K562 (cell line): Measurements from ENCODE around the gene TNFRSF13B. TPM values are rescaled to one million over a fixed set of nuclear protein-coding genes. Genes with fewer than 3 reads are reported as not detected.

Source experiments
- ATAC-seq: fragments of 200-7000 bp; cut with Tn5 transposase; 3 replicates; pipeline ENCODE4 v1.9.1; 2020; ENCODE audit warnings: moderate library complexity
- BruUV-seq: library from RNA; stranded (reverse); fragments of 400-500 nt; replicated peaks from 2 replicates; lab custom pipeline; 2021; lab: Mats Ljungman, UMichigan
- CTCF ChIA-PET: fragments of 300-600 bp; formaldehyde crosslinking; extraction: SDS; loops from one replicate; lab custom pipeline; 2021; ENCODE audit warnings: low intra/inter-chr PET ratio; lab: Yijun Ruan, JAX
- POLR2A ChIA-PET: fragments of 300-600, 350-650 bp; sonication (Branson Sonifier 250); formaldehyde crosslinking; extraction: SDS; loops from one replicate; lab custom pipeline; 2021; ENCODE audit warnings: antibody characterized with exemption, inconsistent platforms; lab: Yijun Ruan, JAX
- DNase-seq, 4 experiments: peaks; one replicate each; pipeline versions ENCODE4 v3.0.0 to v3.0.0-alpha.2; 2011 to 2018; ENCODE audit warnings: low spot score in 3 of 4, mixed read lengths in 3 of 4; ENCODE audit errors: extremely low read depth in 1 of 4
- FAIRE-seq: peaks from 2 replicates; lab custom pipeline; 2011; peaks lifted over from hg19 to GRCh38; lab: Jason Lieb, UNC
- H2AFZ ChIP-seq: 2 replicates; pipeline ENCODE4 v1.6.0; 2011; ENCODE audit warnings: low read depth, low read length, control low read depth, inconsistent platforms
- H3K27ac ChIP-seq: fragments of 200-600 bp; 3 replicates; pipeline ENCODE4 v1.8.0; 2011; ENCODE audit warnings: low read depth, mild to moderate bottlenecking, control low read depth, inconsistent platforms, low read length, moderate library complexity, mixed read lengths; ENCODE audit errors: extremely low read depth
- H3K27me3 ChIP-seq, 2 experiments: fragments of 300-600 bp in 1 of 2; 2 replicates in 1 of 2; 3 replicates in 1 of 2; pipeline versions ENCODE4 v1.6.0 to v1.8.0; 2011; ENCODE audit warnings: inconsistent platforms in 2 of 2, low read length in 2 of 2, mild to moderate bottlenecking in 1 of 2, mixed read lengths in 1 of 2, moderate library complexity in 1 of 2; ENCODE audit not compliant: control insufficient read depth in 2 of 2, insufficient read depth in 2 of 2
- H3K36me3 ChIP-seq: fragments of 300-600 bp; 3 replicates; pipeline ENCODE4 v1.8.0; 2011; ENCODE audit warnings: mild to moderate bottlenecking, low read length, inconsistent platforms; ENCODE audit not compliant: control insufficient read depth, insufficient read depth
- H3K4me1 ChIP-seq, 2 experiments: fragments of 200-600 bp in 1 of 2; replicated peaks in 1 of 2; 2 replicates in 1 of 2; 3 replicates in 1 of 2; pipeline versions ENCODE4 v1.5.1 to v1.8.0; 2011; ENCODE audit warnings: inconsistent platforms in 2 of 2, low read length in 2 of 2, mild to moderate bottlenecking in 1 of 2, mixed read lengths in 1 of 2, moderate library complexity in 1 of 2; ENCODE audit not compliant: control insufficient read depth in 2 of 2, insufficient read depth in 2 of 2
- H3K4me2 ChIP-seq: 2 replicates; pipeline ENCODE4 v1.6.1; 2011; ENCODE audit warnings: low read length, control low read depth, inconsistent platforms, mixed read lengths; ENCODE audit not compliant: insufficient read depth
- H3K4me3 ChIP-seq: fragments of 200-600 bp; sonication (generic), shearing (Covaris generic); 2 replicates; pipeline ENCODE4 v1.5.1; 2016; ENCODE audit warnings: control low read depth, inconsistent platforms
- H3K79me2 ChIP-seq: fragments of 200-600 bp; 3 replicates; pipeline ENCODE4 v1.8.0; 2011; ENCODE audit warnings: low read length, inconsistent platforms; ENCODE audit not compliant: control insufficient read depth, insufficient read depth
- H3K9ac ChIP-seq, 2 experiments: 2 replicates each; pipeline versions ENCODE4 v1.6.0 to v1.6.1; 2011; ENCODE audit warnings: low read depth in 2 of 2, low read length in 2 of 2, control low read depth in 1 of 2, inconsistent platforms in 1 of 2, mild to moderate bottlenecking in 1 of 2, mixed read lengths in 1 of 2; ENCODE audit not compliant: insufficient read depth in 1 of 2
- H3K9me1 ChIP-seq: one replicate; pipeline ENCODE4 v1.6.0; 2011; ENCODE audit warnings: inconsistent platforms, mild to moderate bottlenecking, low read length, moderate library complexity; ENCODE audit not compliant: control insufficient read depth, insufficient read depth
- H3K9me3 ChIP-seq: replicated peaks from 2 replicates; pipeline ENCODE4 v1.5.1; 2011; ENCODE audit warnings: low read depth, low read length, inconsistent platforms; ENCODE audit not compliant: control insufficient read depth, insufficient read depth
- H4K20me1 ChIP-seq: replicated peaks from 2 replicates; pipeline ENCODE4 v1.6.1; 2011; ENCODE audit warnings: low read length, inconsistent platforms, mixed read lengths; ENCODE audit not compliant: control insufficient read depth, insufficient read depth
- KAT2B ChIP-seq: IDR thresholded peaks from one replicate; pipeline ENCODE4 v1.6.1; 2012; ENCODE audit warnings: low read depth, mild to moderate bottlenecking, control low read depth, inconsistent platforms, low read length, moderate library complexity
- KLF13 ChIP-seq: fragments of 450-650 bp; IDR thresholded peaks from 2 replicates; pipeline ENCODE4 v1.6.1; 2016; ENCODE audit warnings: missing genetic modification characterization, low read depth, mild to moderate bottlenecking, missing compliant biosample characterization, moderate library complexity, borderline replicate concordance
- PHB ChIP-seq: fragments of 250-450 bp; sonication (Bioruptor Pico); IDR thresholded peaks from 2 replicates; pipeline ENCODE4 v1.5.0; 2021
- SMARCE1 ChIP-seq: fragments of 450-650 bp; IDR thresholded peaks from 2 replicates; pipeline ENCODE4 v1.7.1; 2016; ENCODE audit warnings: mild to moderate bottlenecking
- ZNF232 ChIP-seq: sonication (generic); formaldehyde crosslinking; IDR thresholded peaks from 2 replicates; pipeline ENCODE4 v1.8.0; 2022; ENCODE audit warnings: mild to moderate bottlenecking, missing genetic modification reagents
- WGBS: fragments of 100-300 bp; shearing (Covaris generic); methylation state at CpG from one replicate; pipeline ENCODE4 v1.1.6; 2016; ENCODE audit warnings: low coverage, mixed read lengths; ENCODE audit not compliant: insufficient coverage; ENCODE audit errors: missing lambda C conversion rate; 5-methylcytosine and 5-hydroxymethylcytosine counted together
- in situ Hi-C: fragments of 300-500 bp; cut with MboI; formaldehyde crosslinking; loops from 4 replicates; pipeline ENCODE4 v1.15.0; 2018; ENCODE audit warnings: inconsistent platforms, mixed read lengths
- intact Hi-C: fragments of 100-400 bp; cut with micrococcal nuclease; formaldehyde crosslinking; loops from 2 replicates; pipeline ENCODE4 v1.14.2; 2022
- polyA plus RNA-seq, 8 experiments: library from polyadenylated mRNA; depleted of rRNA in 4 of 8; stranded (reverse) in 5 of 8; unstranded in 3 of 8; fragments of >200 nt; fragmentation: Nextera tagmentation in 2 of 8; fragmentation: Illumina TruSeq in 1 of 8; extraction: Ambion mirVana in 2 of 8; extraction: Trizol in 1 of 8; gene quantifications; 2 replicates each; pipeline versions ENCODE4 v1.2.1 to v1.2.3, GENCODE V29; 2011 to 2014; ENCODE audit warnings: inconsistent platforms in 1 of 8, missing spikeins in 1 of 8
- total RNA-seq, 7 experiments: library from RNA; depleted of rRNA in 6 of 7; stranded (reverse); fragments of >200 nt in 6 of 7; fragmentation: Illumina TruSeq in 2 of 7; extraction: Trizol in 2 of 7; gene quantifications; 2 replicates each; pipeline versions ENCODE4 v1.2.1 to v1.2.3, GENCODE V29; 2011 to 2021; ENCODE audit warnings: low replicate concordance in 1 of 7
- TF ChIP-seq, protein P1 (sequence below): fragments of 450-650 bp; formaldehyde crosslinking; IDR thresholded peaks from 2 replicates; pipeline ENCODE4 v1.4.0; 2020; ENCODE audit warnings: mild to moderate bottlenecking, mixed read lengths

The TNFRSF13B gene
- total and polyA plus RNA-seq, 9 of the 15 experiments (the other 6 are each of a cell fraction or from before 2014, with no cell fraction given): not detected

DNA sequence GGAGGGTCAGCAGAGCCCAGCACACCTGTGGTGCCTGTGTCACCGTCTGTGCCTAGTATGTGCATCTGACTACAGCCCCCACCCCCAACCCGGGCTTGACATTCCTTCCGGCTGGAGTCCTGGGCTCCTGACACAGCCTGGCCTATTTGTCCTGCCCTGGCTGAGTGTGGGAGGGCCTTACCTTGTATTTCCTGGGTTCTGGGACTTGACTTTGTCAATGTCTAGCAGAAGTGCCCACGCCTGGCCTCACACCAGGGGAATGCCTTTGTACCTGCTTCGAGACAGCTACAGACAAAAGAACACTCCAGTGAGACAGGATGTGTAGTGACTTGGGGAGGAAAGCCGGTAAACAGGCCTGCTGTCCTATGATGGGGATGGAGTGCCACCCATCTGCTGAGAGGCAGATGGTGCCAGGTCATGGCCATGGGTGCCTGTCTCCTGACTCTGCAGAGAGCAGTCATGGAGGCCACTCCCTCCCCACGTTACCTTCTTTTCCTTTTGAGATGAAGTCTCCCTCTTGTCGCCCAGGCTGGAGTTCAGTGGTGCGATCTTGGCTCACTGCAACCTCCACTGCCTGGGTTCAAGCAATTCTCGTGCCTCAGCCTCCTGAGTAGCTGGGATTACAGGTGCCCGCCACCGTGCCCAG, 42.8 kb downstream of the TNFRSF13B start:
- WGBS: 4% methylated on average over 10 of the region's 12 CpGs
- ATAC-seq: no peak
- no peak for DNase-seq
- no TSS peak for BruUV-seq
- in situ Hi-C loops (no loop called here), intact Hi-C loops (no loop called here)
- Histone ChIP-seq H3K4me1 (no peaks in the 10 kb centered on the region), H3K9me1 (no peaks in the 10 kb centered on the region), H4K20me1 (no peaks in the 10 kb centered on the region), H3K36me3 (no peaks in the 10 kb centered on the region), H3K4me3 (no peak overlapping the region), H3K4me2 (no peak overlapping the region), H3K9me3 (no peaks in the 10 kb centered on the region), H3K9ac (no peak overlapping the region), H3K27ac (no peak overlapping the region), H3K27me3 (peaks cover 0 to 61% of the 10 kb centered on the region in 2 experiments; a peak in 3 of 5 replicates), H3K79me2 (no peaks in the 10 kb centered on the region), H2AFZ (no peak overlapping the region)
- ChIA-PET CTCF (no interaction called here), POLR2A (interaction anchor here (0.5 to 0.6 kb wide), 3 partner anchors 8 to 619 kb away, joined by 3 read pairs; no protein-coding TSS in a partner anchor)
- TF ChIP-seq PHB (no peak), KAT2B (no peak), SMARCE1 (no peak), ZNF232 (CRISPR knock-in tag) (no peak), KLF13 (tag) (no peak)
- TF ChIP-seq, protein P1, sequence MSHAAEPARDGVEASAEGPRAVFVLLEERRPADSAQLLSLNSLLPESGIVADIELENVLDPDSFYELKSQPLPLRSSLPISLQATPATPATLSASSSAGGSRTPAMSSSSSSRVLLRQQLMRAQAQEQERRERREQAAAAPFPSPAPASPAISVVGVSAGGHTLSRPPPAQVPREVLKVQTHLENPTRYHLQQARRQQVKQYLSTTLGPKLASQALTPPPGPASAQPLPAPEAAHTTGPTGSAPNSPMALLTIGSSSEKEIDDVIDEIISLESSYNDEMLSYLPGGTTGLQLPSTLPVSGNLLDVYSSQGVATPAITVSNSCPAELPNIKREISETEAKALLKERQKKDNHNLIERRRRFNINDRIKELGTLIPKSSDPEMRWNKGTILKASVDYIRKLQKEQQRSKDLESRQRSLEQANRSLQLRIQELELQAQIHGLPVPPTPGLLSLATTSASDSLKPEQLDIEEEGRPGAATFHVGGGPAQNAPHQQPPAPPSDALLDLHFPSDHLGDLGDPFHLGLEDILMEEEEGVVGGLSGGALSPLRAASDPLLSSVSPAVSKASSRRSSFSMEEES (CRISPR knock-in tag): no peak
- no peak for FAIRE-seq
